H1 (cell line): ENCODE results near the gene ADM. TPM values are rescaled to one million over a fixed set of nuclear protein-coding genes. Genes with fewer than 3 reads are reported as not detected.

ENCODE experiments used
- BACH1 ChIP-seq: IDR thresholded peaks from 2 replicates; pipeline ENCODE4 v1.6.1; 2012; ENCODE audit warnings: low read length, improper control_type of control experiment
- BCL11A ChIP-seq, 2 experiments: IDR thresholded peaks; one replicate each; pipeline ENCODE4 v1.6.1; 2011; ENCODE audit warnings: low read depth in 2 of 2, low read length in 2 of 2, mild to moderate bottlenecking in 2 of 2
- BRCA1 ChIP-seq: IDR thresholded peaks from 2 replicates; pipeline ENCODE4 v1.6.1; 2012; ENCODE audit warnings: low read depth, low read length, improper control_type of control experiment
- CBX8 ChIP-seq: fragments of 300-800, 300-1000 bp; sonication (generic); IDR thresholded peaks from 2 replicates; pipeline ENCODE4 v1.7.1; 2016; ENCODE audit warnings: low read depth, low read length, borderline replicate concordance
- CHD1 ChIP-seq: IDR thresholded peaks from 2 replicates; pipeline ENCODE4 v1.6.1; 2012; ENCODE audit warnings: low read depth, low read length, improper control_type of control experiment
- CREB1 ChIP-seq: IDR thresholded peaks from 2 replicates; pipeline ENCODE4 v1.6.1; 2012; ENCODE audit warnings: inconsistent platforms
- CTCF ChIP-seq, 3 experiments: IDR thresholded peaks; 1 replicate in 2 of 3; 2 replicates in 1 of 3; pipeline versions ENCODE4 v1.5.1 to v1.6.1; 2011; ENCODE audit warnings: low read length in 3 of 3, mild to moderate bottlenecking in 3 of 3, inconsistent platforms in 2 of 3, low read depth in 1 of 3, moderate library complexity in 1 of 3; ENCODE audit not compliant: insufficient read depth in 1 of 3; ENCODE audit errors: control extremely low read depth in 1 of 3
- EP300 ChIP-seq, 2 experiments: IDR thresholded peaks; 1 replicate in 1 of 2; 2 replicates in 1 of 2; pipeline ENCODE4 v1.6.1; 2011 to 2012; ENCODE audit warnings: low read depth in 2 of 2, low read length in 2 of 2, mild to moderate bottlenecking in 2 of 2, borderline replicate concordance in 1 of 2, inconsistent platforms in 1 of 2, moderate library complexity in 1 of 2
- EZH2 ChIP-seq: fragments of 200-600 bp; sonication (generic); IDR thresholded peaks from 2 replicates; pipeline ENCODE4 v1.7.1; 2012; ENCODE audit warnings: low read depth, mild to moderate bottlenecking, moderate library complexity, low read length, inconsistent platforms; ENCODE audit not compliant: severe bottlenecking
- FOSL1 ChIP-seq: IDR thresholded peaks from 2 replicates; pipeline ENCODE4 v1.6.1; 2011; ENCODE audit warnings: mild to moderate bottlenecking, low read depth, low read length, moderate library complexity; ENCODE audit not compliant: insufficient read depth
- JUND ChIP-seq: IDR thresholded peaks from 2 replicates; pipeline ENCODE4 v1.6.1; 2011; ENCODE audit warnings: mild to moderate bottlenecking, improper control_type of control experiment, low read length
- KDM5A ChIP-seq: fragments of 200-600 bp; IDR thresholded peaks from 2 replicates; pipeline ENCODE4 v1.7.1; 2012; ENCODE audit warnings: mild to moderate bottlenecking, low read length, inconsistent platforms, mixed read lengths
- MAFK ChIP-seq: IDR thresholded peaks from 2 replicates; pipeline ENCODE4 v1.6.1; 2012; ENCODE audit warnings: low read depth, mild to moderate bottlenecking, improper control_type of control experiment, low read length
- NANOG ChIP-seq: IDR thresholded peaks from 2 replicates; pipeline ENCODE4 v1.6.1; 2011; ENCODE audit warnings: low read length, low read depth, mild to moderate bottlenecking, inconsistent platforms; ENCODE audit not compliant: insufficient read depth, poor library complexity, severe bottlenecking
- PHF8 ChIP-seq: fragments of 200-600 bp; sonication (generic); conservative IDR thresholded peaks from 2 replicates; pipeline ENCODE4 v1.7.1; 2012; ENCODE audit warnings: low read depth, mild to moderate bottlenecking, inconsistent platforms, low read length, moderate library complexity
- POLR2AphosphoS5 ChIP-seq: IDR thresholded peaks from 2 replicates; pipeline ENCODE4 v1.6.1; 2011; ENCODE audit warnings: low read depth, low read length
- RAD21 ChIP-seq, 2 experiments: IDR thresholded peaks in 1 of 2; conservative IDR thresholded peaks in 1 of 2; 2 replicates each; pipeline ENCODE4 v1.6.1; 2011; ENCODE audit warnings: low read depth in 2 of 2, low read length in 2 of 2, improper control_type of control experiment in 1 of 2, inconsistent platforms in 1 of 2, mild to moderate bottlenecking in 1 of 2, moderate library complexity in 1 of 2
- RFX5 ChIP-seq: IDR thresholded peaks from 2 replicates; pipeline ENCODE4 v1.6.1; 2011; ENCODE audit warnings: low read depth, low read length, improper control_type of control experiment, borderline replicate concordance
- SP1 ChIP-seq: IDR thresholded peaks from 2 replicates; pipeline ENCODE4 v1.6.1; 2011; ENCODE audit warnings: low read depth, low read length
- SUZ12 ChIP-seq: fragments of 200-600 bp; sonication (generic); IDR thresholded peaks from 2 replicates; pipeline ENCODE4 v1.6.1; 2012; ENCODE audit warnings: mild to moderate bottlenecking, inconsistent platforms, low read length, moderate library complexity, mixed read lengths
- TCF12 ChIP-seq: IDR thresholded peaks from 2 replicates; pipeline ENCODE4 v1.6.1; 2011; ENCODE audit warnings: low read depth, mild to moderate bottlenecking, low read length
- polyA plus RNA-seq, 7 experiments: library from polyadenylated mRNA; depleted of rRNA in 3 of 7; stranded (reverse) in 5 of 7; unstranded in 2 of 7; fragments of >200 nt in 5 of 7; fragments of 200-250 nt in 2 of 7; gene quantifications; 1 replicate in 5 of 7; 2 replicates in 1 of 7; 4 replicates in 1 of 7; pipeline versions ENCODE4 v1.2.1 to v1.2.3, GENCODE V29; 2011 to 2013; ENCODE audit warnings: missing spikeins in 2 of 7, mixed read lengths in 2 of 7
- total RNA-seq: library from RNA; stranded (reverse); fragmentation: NEBNext Ultra II Directional; extraction: Animal tissue kit (Norgen Biotek cat#: 25700); gene quantifications from 2 replicates; pipeline ENCODE4 v1.2.1, GENCODE V29; 2021

The ADM gene
- total and polyA plus RNA-seq, 2 of the 8 experiments (the other 6 are each of a cell fraction or from before 2014, with no cell fraction given) = 94.1 to 95.6 TPM

GRCh38 chr11:10351765-10352641 is 47.1 kb downstream of the ADM start (continued):
- TF ChIP-seq TCF12 (peak; percentile 94), CREB1 (peak; percentile 49; the same call in 1 of the 2 replicates), SP1 (peak; percentile 95), POLR2AphosphoS5 (peak; percentile 67; the same call in 1 of the 2 replicates), EZH2 (no peak), BACH1 (no peak), CBX8 (no peak), NANOG (peak; percentile 94), CTCF (IDR thresholded peaks at IDR 0.05; ENCODE audit: control extremely low read depth in 1 of 3, insufficient read depth in 1 of 3, low read depth in 1 of 3, low read length in 3 of 3) (no peak), RAD21 (IDR thresholded peaks at IDR 0.05 in 1 of 2, conservative IDR thresholded peaks at IDR 0.05 in 1 of 2; ENCODE audit: low read depth in 2 of 2, low read length in 2 of 2) (peak in 1 of 2 experiments; percentile 17; a peak in 1 of 4 replicates), PHF8 (no peak), RFX5 (no peak), MAFK (no peak), KDM5A (no peak), EP300 (IDR thresholded peaks at IDR 0.05; ENCODE audit: borderline replicate concordance in 1 of 2, low read depth in 2 of 2, low read length in 2 of 2) (peak; percentile 17 to 93), JUND (peak; percentile 82), BCL11A (IDR thresholded peaks at IDR 0.05; ENCODE audit: low read depth in 2 of 2, low read length in 2 of 2) (peak; percentile 36 to 91), BRCA1 (no peak), SUZ12 (no peak), CHD1 (no peak), FOSL1 (no peak)
